Fibroblast of lung (primary cell): ENCODE results near the gene ZNRF3. TPM values are rescaled to one million over a fixed set of nuclear protein-coding genes. Genes with fewer than 3 reads are reported as not detected.

Experiments used
- DNase-seq, 2 donors: peaks; one replicate each; pipeline versions ENCODE4 v3.0.0 to v3.0.0-alpha.2; 2010; ENCODE audit warnings: low read depth in 2 of 2
- H2AFZ ChIP-seq: 2 replicates; pipeline ENCODE4 v1.5.1; 2012; ENCODE audit warnings: low read length, control low read depth, inconsistent platforms
- H3K27ac ChIP-seq: 2 replicates; pipeline ENCODE4 v1.5.1; 2011; ENCODE audit warnings: low read length, control low read depth; ENCODE audit not compliant: insufficient read depth
- H3K27me3 ChIP-seq: 2 replicates; pipeline ENCODE4 v1.5.1; 2011; ENCODE audit warnings: mild to moderate bottlenecking, low read length; ENCODE audit not compliant: control insufficient read depth, insufficient read depth
- H3K36me3 ChIP-seq: 2 replicates; pipeline ENCODE4 v1.5.1; 2011; ENCODE audit warnings: low read length; ENCODE audit not compliant: control insufficient read depth, insufficient read depth
- H3K4me1 ChIP-seq: 2 replicates; pipeline ENCODE4 v1.5.1; 2011; ENCODE audit warnings: low read length; ENCODE audit not compliant: control insufficient read depth, insufficient read depth; ENCODE audit errors: extremely low read depth
- H3K4me2 ChIP-seq: 2 replicates; pipeline ENCODE4 v1.5.1; 2011; ENCODE audit warnings: low read length, control low read depth; ENCODE audit not compliant: insufficient read depth; ENCODE audit errors: extremely low read depth
- H3K4me3 ChIP-seq, 4 experiments: fragments of 200-600 bp in 1 of 4; sonication (generic) in 1 of 4; replicated peaks in 1 of 4; 2 replicates each; pipeline ENCODE4 v1.5.1; 2011 to 2016; ENCODE audit warnings: low read length in 4 of 4, low read depth in 3 of 4, mild to moderate bottlenecking in 3 of 4, control low read depth in 2 of 4, inconsistent platforms in 1 of 4, mixed read lengths in 1 of 4; ENCODE audit not compliant: insufficient read depth in 1 of 4; ENCODE audit errors: control extremely low read depth in 1 of 4
- H3K79me2 ChIP-seq: 2 replicates; pipeline ENCODE4 v1.5.1; 2012; ENCODE audit warnings: mild to moderate bottlenecking, low read length, inconsistent platforms; ENCODE audit not compliant: control insufficient read depth, insufficient read depth
- H3K9ac ChIP-seq: 2 replicates; pipeline ENCODE4 v1.5.1; 2011; ENCODE audit warnings: mild to moderate bottlenecking, low read length, control low read depth; ENCODE audit not compliant: insufficient read depth
- H3K9me3 ChIP-seq: 2 replicates; pipeline ENCODE4 v1.5.1; 2012; ENCODE audit warnings: low read depth, low read length; ENCODE audit not compliant: control insufficient read depth, insufficient read depth
- H4K20me1 ChIP-seq: 2 replicates; pipeline ENCODE4 v1.5.1; 2011; ENCODE audit warnings: low read length; ENCODE audit not compliant: control insufficient read depth, insufficient read depth; ENCODE audit errors: extremely low read depth
- CTCF ChIP-seq, 2 donors: IDR thresholded peaks in 1 of 2; conservative IDR thresholded peaks in 1 of 2; 1 replicate in 1 of 2; 2 replicates in 1 of 2; pipeline ENCODE4 v1.5.1; 2011 to 2012; ENCODE audit warnings: low read length in 2 of 2, control low read depth in 1 of 2, inconsistent platforms in 1 of 2, low read depth in 1 of 2, mild to moderate bottlenecking in 1 of 2
- EZH2 ChIP-seq: IDR thresholded peaks from 2 replicates; pipeline ENCODE4 v1.5.1; 2012; ENCODE audit warnings: low read length, control low read depth, mild to moderate bottlenecking; ENCODE audit errors: missing control alignments
- polyA plus RNA-seq, 2 donors: library from polyadenylated mRNA; depleted of rRNA in 1 of 2; stranded (reverse) in 1 of 2; unstranded in 1 of 2; fragments of >200 nt; gene quantifications; 2 replicates each; pipeline ENCODE4 v1.2.1, GENCODE V29; 2011 to 2012; ENCODE audit warnings: missing spikeins in 1 of 2
- total RNA-seq: library from RNA; depleted of rRNA; stranded (reverse); fragments of >200 nt; gene quantifications from 2 replicates; pipeline ENCODE4 v1.2.1, GENCODE V29; 2014

ZNRF3 gene
- total and polyA plus RNA-seq, 2 donors (not counting 1 experiment from before 2014, with no cell fraction given), result 1.1 to 2.6 TPM

GRCh38 chr22:28923826-28924732, 40.7 kb downstream of the ZNRF3 start:
- Histone ChIP-seq H3K36me3 (no peaks in the 10 kb centered on the region), H3K9ac (no peak overlapping the region), H3K79me2 (no peaks in the 10 kb centered on the region), H2AFZ (no peak overlapping the region), H3K4me2 (no peak overlapping the region), H3K4me1 (no peaks in the 10 kb centered on the region), H3K4me3 (no peak overlapping the region), H4K20me1 (no peaks in the 10 kb centered on the region), H3K27me3 (no peaks in the 10 kb centered on the region), H3K27ac (no peak overlapping the region), H3K9me3 (no peaks in the 10 kb centered on the region)
- DNase-seq, result peak in 1 of 2 donors; percentile 29
- TF ChIP-seq CTCF (conservative IDR thresholded peaks at IDR 0.05 in 1 of 2, IDR thresholded peaks at IDR 0.05 in 1 of 2; ENCODE audit: low read depth in 1 of 2, low read length in 2 of 2), result no peak

DNA sequence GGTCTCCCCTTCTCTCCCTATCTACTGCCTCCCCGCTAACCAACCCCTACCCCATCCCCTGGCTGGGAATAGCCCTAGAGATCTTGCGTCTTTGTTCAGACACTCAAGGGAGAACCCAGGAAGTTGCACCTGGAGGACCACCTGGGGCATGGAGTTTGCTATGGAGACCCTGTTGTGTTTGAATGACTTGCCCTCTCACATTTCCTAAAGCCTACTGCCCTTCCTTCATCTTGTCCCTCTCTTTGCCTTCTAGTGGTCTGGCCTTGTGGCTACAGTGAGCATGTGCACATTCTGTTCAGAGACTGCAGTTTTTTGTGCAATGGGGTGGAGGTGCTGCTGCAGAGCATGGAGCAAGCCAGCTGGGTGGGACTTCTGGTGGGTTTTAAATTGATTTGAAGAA, 42.5 kb downstream of the ZNRF3 start:
- TF ChIP-seq CTCF (conservative IDR thresholded peaks at IDR 0.05 in 1 of 2, IDR thresholded peaks at IDR 0.05 in 1 of 2; ENCODE audit: low read depth in 1 of 2, low read length in 2 of 2), result no peak
- no peak for TF ChIP-seq EZH2
- no peaks in the 10 kb centered on the region for H4K20me1 ChIP-seq
- no peaks in the 10 kb centered on the region for H3K4me1 ChIP-seq
- no peaks in the 10 kb centered on the region for H3K36me3 ChIP-seq
- H3K79me2 ChIP-seq, result no peaks in the 10 kb centered on the region
- no peaks in the 10 kb centered on the region for H3K9me3 ChIP-seq
- H3K4me2 ChIP-seq, result no peak overlapping the region
- no peaks in the 10 kb centered on the region for H3K27me3 ChIP-seq
- H3K27ac ChIP-seq, result no peak overlapping the region
- no peak for DNase-seq
- no peak overlapping the region for H3K4me3 ChIP-seq
- H3K9ac ChIP-seq, result no peak overlapping the region
- no peak overlapping the region for H2AFZ ChIP-seq

GRCh38 chr22:28927630-28928029, 44.3 kb downstream of the ZNRF3 start:
- Histone ChIP-seq H3K4me3 (no peak overlapping the region), H3K27me3 (no peaks in the 10 kb centered on the region), H3K9me3 (no peaks in the 10 kb centered on the region), H3K27ac (no peak overlapping the region), H3K4me1 (no peaks in the 10 kb centered on the region), H2AFZ (no peak overlapping the region), H4K20me1 (no peaks in the 10 kb centered on the region), H3K79me2 (no peaks in the 10 kb centered on the region), H3K36me3 (no peaks in the 10 kb centered on the region), H3K9ac (no peak overlapping the region), H3K4me2 (no peak overlapping the region)
- TF ChIP-seq EZH2, result no peak
- TF ChIP-seq CTCF (conservative IDR thresholded peaks at IDR 0.05 in 1 of 2, IDR thresholded peaks at IDR 0.05 in 1 of 2; ENCODE audit: low read depth in 1 of 2, low read length in 2 of 2), result no peak
- DNase-seq, result no peak
